ENCODE results near the gene PAPPA2. TPM values are rescaled to one million over a fixed set of nuclear protein-coding genes. Genes with fewer than 3 reads are reported as not detected.
A peak's percentile ranks its signal among the peaks of the same experiment; 100 is the strongest.

PAPPA2 gene
- total and polyA plus RNA-seq, 9 of the 15 experiments (the other 6 are each of a cell fraction or from before 2014, with no cell fraction given) = 0.01 to 0.15 (median 0.05) TPM; not detected in 2

DNA sequence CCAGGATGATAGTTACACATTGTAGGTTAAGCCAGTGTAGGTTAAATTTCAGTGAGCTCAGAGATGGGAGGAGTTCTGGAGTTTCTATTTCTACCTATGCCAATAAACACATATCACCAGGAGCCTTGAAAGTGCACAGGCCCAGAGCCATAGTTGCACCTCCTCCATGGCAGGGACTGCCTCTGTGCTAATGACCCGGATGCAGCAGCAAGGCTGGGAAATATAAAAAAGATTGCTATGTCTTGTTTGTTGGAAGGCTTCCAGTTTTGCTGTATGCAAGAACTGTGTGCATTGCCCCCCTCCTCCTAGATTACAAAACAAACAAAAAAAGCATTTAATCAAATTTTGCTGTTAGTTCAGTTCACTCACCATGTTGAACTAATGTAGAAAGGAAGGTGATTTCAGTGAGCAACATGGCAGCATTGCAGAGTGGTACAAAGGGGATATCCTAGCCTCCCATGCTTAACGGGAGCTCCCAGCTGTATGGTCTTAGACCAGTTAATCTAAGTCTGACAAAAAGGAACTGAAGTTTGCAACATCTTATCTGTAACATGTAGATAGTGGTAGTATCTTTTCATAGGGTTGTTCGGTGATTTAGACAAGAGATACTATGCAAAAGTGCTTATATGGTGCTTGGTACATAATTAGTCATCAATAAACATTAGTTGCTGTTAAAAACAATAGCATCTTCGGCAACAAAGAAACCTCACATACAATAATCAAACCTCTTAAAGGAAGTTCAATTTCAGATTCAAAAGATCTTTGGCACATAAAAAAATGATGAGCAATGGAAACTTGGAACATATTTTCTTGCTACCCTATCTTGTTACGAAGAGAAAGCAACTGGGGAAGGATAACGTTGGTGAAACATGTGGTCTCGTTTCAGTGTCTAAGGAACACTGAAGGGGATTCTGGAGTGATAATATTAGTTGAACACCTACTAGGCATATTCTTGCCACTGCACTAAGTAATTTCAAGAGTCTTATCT lies 392.1 kb downstream of the PAPPA2 start:
- no TSS peak for BruUV-seq (replicated peaks)
- H3K27ac ChIP-seq (ENCODE audit: extremely low read depth, low read depth, low read length) = no peak overlapping the region
- intact Hi-C loops (cut with micrococcal nuclease) = no loop called here
- H3K27me3 ChIP-seq (ENCODE audit: control insufficient read depth in 2 of 2, insufficient read depth in 2 of 2, low read length in 2 of 2) = no peaks in the 10 kb centered on the region
- in situ Hi-C loops (cut with MboI) = no loop called here
- no peak overlapping the region for H3K9ac ChIP-seq (ENCODE audit: insufficient read depth in 1 of 2, low read depth in 2 of 2, low read length in 2 of 2)
- DNase-seq (ENCODE audit: extremely low read depth in 1 of 4, low spot score in 3 of 4) (peak in 1 of 4 experiments; percentile 22), ATAC-seq (no peak; the same call in 2 of the 3 replicates), FAIRE-seq (no peak)
- H4K20me1 ChIP-seq (replicated peaks; ENCODE audit: control insufficient read depth, insufficient read depth, low read length) = no peaks in the 10 kb centered on the region
- 20% methylated on average over 7 of the region's 7 CpGs for WGBS (ENCODE audit: insufficient coverage, low coverage, missing lambda C conversion rate)
- no peaks in the 10 kb centered on the region for H3K79me2 ChIP-seq (ENCODE audit: control insufficient read depth, insufficient read depth, low read length)
- CTCF ChIA-PET (ENCODE audit: low intra/inter-chr PET ratio) = no interaction called here
- 0 out of 2 replicates have a peak overlapping the region, but pooled peaks have one; percentile 44 for H2AFZ ChIP-seq (ENCODE audit: low read depth, low read length)
- H3K9me1 ChIP-seq (ENCODE audit: control insufficient read depth, insufficient read depth, low read length) = no peaks in the 10 kb centered on the region
- H3K4me1 ChIP-seq (replicated peaks in 1 of 2; ENCODE audit: control insufficient read depth in 2 of 2, insufficient read depth in 2 of 2, low read length in 2 of 2) = peaks cover 12 to 47% of the 10 kb centered on the region in 2 experiments
- H3K4me3 ChIP-seq = no peak overlapping the region
- H3K36me3 ChIP-seq (ENCODE audit: control insufficient read depth, insufficient read depth, low read length) = no peaks in the 10 kb centered on the region
- POLR2A ChIA-PET = interaction anchor here (0.6 to 1.0 kb wide), 3 partner anchors 9 to 455 kb away, joined by 3 read pairs; no protein-coding TSS in a partner anchor
- no peak overlapping the region for H3K4me2 ChIP-seq (ENCODE audit: insufficient read depth, low read length)
- no peaks in the 10 kb centered on the region for H3K9me3 ChIP-seq (replicated peaks; ENCODE audit: control insufficient read depth, insufficient read depth, low read depth, low read length)
- TF ChIP-seq ZNF316 (IDR thresholded peaks at IDR 0.05) (peak; percentile 54; the same call in 1 of the 2 replicates), ARID1B (IDR thresholded peaks at IDR 0.05) (peak; percentile 48), CEBPB (tag; IDR thresholded peaks at IDR 0.05) (0 out of 2 replicates have a peak, but pooled peaks have one; percentile 18), STAT5B (CRISPR knock-in tag; IDR thresholded peaks at IDR 0.05) (no peak), TCF3 (CRISPR knock-in tag; IDR thresholded peaks at IDR 0.05) (peak; percentile 32; the same call in 1 of the 2 replicates), NFIC (IDR thresholded peaks at IDR 0.05) (peak; percentile 23; the same call in 1 of the 2 replicates), C11orf30 (IDR thresholded peaks at IDR 0.05; ENCODE audit: low read depth) (peak; percentile 56; the same call in 1 of the 2 replicates), SMARCA4 (IDR thresholded peaks at IDR 0.05) (peak; percentile 17; the same call in 1 of the 2 replicates), FOSL1 (tag; conservative IDR thresholded peaks at IDR 0.05) (peak; percentile 82), BRD9 (IDR thresholded peaks at IDR 0.05; ENCODE audit: low read depth, partially characterized antibody) (no peak), SOX6 (IDR thresholded peaks at IDR 0.05) (0 out of 2 replicates have a peak, but pooled peaks have one; percentile 26), MEIS2 (IDR thresholded peaks at IDR 0.05; ENCODE audit: partially characterized antibody) (peak; percentile 13), CEBPG (CRISPR knock-in tag; IDR thresholded peaks at IDR 0.05) (no peak), CEBPG (tag; conservative IDR thresholded peaks at IDR 0.05 in 1 of 2, IDR thresholded peaks at IDR 0.05 in 1 of 2) (0 out of 4 replicates have a peak, but pooled peaks of 1 of the 2 experiments have one; percentile 13), TAL1 (IDR thresholded peaks at IDR 0.05) (peak; percentile 42; the same call in 1 of the 2 replicates), CBFA2T3 (IDR thresholded peaks at IDR 0.05) (peak; percentile 48), TEAD4 (IDR thresholded peaks at IDR 0.05; ENCODE audit: low read length) (peak; percentile 68; the same call in 1 of the 2 replicates), TEAD4 (CRISPR knock-in tag; IDR thresholded peaks at IDR 0.05; ENCODE audit: borderline replicate concordance) (no peak), NCOR1 (IDR thresholded peaks at IDR 0.05) (peak; percentile 11; the same call in 1 of the 2 replicates), MBD2 (IDR thresholded peaks at IDR 0.05; ENCODE audit: borderline replicate concordance, low read depth) (0 out of 2 replicates have a peak, but pooled peaks have one; percentile 20), BHLHE40 (IDR thresholded peaks at IDR 0.05; ENCODE audit: low read length) (no peak)
- TF ChIP-seq, protein P1, sequence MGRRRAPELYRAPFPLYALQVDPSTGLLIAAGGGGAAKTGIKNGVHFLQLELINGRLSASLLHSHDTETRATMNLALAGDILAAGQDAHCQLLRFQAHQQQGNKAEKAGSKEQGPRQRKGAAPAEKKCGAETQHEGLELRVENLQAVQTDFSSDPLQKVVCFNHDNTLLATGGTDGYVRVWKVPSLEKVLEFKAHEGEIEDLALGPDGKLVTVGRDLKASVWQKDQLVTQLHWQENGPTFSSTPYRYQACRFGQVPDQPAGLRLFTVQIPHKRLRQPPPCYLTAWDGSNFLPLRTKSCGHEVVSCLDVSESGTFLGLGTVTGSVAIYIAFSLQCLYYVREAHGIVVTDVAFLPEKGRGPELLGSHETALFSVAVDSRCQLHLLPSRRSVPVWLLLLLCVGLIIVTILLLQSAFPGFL (CRISPR knock-in tag; IDR thresholded peaks at IDR 0.05) = no peak
- TF ChIP-seq, protein P2, sequence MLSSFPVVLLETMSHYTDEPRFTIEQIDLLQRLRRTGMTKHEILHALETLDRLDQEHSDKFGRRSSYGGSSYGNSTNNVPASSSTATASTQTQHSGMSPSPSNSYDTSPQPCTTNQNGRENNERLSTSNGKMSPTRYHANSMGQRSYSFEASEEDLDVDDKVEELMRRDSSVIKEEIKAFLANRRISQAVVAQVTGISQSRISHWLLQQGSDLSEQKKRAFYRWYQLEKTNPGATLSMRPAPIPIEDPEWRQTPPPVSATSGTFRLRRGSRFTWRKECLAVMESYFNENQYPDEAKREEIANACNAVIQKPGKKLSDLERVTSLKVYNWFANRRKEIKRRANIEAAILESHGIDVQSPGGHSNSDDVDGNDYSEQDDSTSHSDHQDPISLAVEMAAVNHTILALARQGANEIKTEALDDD (IDR thresholded peaks at IDR 0.05) = peak; percentile 64
